NCI-H510A treated with DMSO at 0.1 percent for 48 hours (cell line): ENCODE data around the gene WSCD1.

Experiments
- DNase-seq: peaks from one replicate; lab custom pipeline; 2025; lab: John Stamatoyannopoulos, UW

The WSCD1 gene

DNA sequence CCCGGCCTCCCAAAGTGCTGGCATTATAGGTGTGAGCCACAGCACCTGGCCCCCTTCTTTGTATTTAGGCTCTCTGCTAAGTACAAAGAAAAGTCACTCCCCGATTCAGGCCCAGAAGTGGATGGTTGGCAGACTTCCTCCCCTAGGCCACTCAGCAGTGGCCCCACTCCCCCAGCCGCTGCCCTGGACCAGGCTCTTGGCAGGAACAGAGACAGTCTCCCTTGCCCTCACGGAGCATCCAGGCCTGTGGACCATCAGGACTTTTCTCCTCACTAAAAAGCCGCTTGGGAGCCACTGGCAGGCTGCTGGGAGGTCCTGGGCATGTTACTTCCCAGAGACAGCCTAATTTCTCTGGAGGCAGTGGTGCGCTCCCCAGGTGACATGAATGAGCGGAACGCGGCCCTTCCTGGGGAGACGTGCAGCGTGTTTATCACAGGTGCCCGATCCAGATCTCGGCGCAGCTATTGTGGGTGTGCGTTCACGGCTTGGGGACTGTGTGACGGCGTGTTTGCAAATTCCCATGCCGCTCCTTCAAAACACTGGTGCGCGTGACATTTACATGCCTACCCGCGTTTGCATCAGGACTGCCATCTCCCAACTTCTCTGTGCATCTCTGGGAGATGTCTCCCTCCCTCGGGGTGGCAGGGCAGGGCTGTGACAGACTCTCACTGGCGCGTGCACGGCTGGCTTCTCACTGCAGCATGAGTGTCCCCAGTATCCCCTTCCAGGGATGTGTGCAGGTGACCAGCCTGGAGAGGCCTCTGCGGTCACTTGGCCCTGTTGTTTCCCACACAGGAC, 16.6 kb downstream of the WSCD1 start:
- no peak for DNase-seq

DNA sequence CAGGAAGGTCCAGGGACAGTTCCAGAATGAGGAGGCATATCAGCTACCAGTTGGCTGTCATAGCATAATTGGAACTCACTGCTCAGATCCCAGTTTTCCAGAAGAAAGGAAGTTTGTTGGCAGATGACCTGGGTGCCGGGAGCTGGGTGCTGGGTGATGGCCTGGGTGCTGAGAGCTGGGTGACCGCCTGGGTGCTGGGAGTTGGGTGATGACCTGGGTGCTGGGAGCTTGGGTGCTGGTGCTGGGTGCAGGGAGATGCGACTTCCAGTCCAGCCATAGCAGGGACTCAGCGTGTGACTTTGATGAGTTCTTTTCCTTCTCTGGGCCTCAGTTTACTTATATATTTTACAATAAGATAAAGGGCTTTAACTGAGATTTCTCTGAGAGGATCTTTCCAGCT, 18.0 kb downstream of the WSCD1 start:
- no peak for DNase-seq

GRCh38 chr17:6090253-6090652, 20.1 kb downstream of the WSCD1 start:
- no peak for DNase-seq

DNA sequence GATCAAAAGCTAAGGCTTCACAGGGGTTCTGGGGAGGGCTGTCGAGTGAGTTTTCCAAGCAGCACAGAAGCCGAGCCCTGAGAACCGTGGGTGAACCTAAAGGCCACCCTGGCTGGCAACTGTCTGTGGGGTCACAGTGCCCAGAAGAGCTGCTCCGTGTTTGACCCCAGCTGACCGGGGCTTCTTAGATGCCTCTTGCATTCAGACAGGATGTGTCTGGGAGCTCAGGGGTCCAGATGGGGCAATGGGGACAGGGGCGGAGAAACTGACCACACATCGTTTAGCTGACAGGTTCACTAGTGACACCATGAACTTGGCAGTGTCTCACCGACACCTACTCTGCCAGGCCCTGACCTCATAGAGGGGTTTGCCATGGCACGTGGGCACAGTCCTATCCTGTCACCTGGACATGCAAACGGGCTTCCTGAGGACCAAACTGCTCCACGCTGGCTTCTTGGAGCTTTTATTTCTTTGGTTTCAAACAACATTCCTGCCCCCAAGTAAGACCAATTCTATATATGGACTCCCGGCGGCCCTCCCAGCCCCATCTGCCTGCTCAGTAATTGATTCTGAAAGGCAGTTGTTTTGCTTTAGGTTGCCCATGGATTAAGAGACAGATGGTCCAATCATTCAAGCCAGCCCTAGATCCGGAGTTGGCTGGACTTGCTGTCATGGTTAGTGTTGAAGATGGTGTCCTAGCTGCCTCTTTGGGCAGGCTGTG, 22.2 kb downstream of the WSCD1 start:
- no peak for DNase-seq

- no peak for DNase-seq
Observed at GRCh38 chr17:6092903-6093468, 22.8 kb downstream of the WSCD1 start.

- DNase-seq, result no peak
Observed at GRCh38 chr17:6094453-6094852, 24.3 kb downstream of the WSCD1 start.

DNA sequence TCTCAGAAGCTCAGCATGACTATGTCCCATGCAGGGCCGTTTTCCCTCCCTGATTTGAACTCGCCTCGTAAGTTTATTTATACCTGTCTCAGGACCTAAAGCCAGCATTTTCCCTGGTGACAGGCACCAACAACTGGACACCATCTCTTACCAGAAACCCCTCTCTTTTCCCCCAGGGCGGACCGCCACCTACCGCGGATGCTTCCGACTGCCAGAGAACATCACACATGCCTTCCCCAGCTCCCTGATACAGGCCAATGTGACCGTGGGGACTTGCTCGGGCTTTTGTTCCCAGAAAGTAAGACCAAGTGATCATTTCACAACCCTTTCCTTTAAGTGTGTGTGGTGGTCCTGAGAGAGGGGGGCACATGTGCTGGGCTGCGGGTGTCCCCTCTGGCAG, 24.7 kb downstream of the WSCD1 start:
- no peak for DNase-seq

GRCh38 chr17:6095501-6095900, 25.3 kb downstream of the WSCD1 start:
- DNase-seq, result no peak

- no peak for DNase-seq
Observed at GRCh38 chr17:6096201-6097004, 26.2 kb downstream of the WSCD1 start.

- no peak for DNase-seq
Observed at GRCh38 chr17:6097005-6097279, 26.8 kb downstream of the WSCD1 start.

GRCh38 chr17:6098050-6098822, 28.1 kb downstream of the WSCD1 start:
- no peak for DNase-seq

DNA sequence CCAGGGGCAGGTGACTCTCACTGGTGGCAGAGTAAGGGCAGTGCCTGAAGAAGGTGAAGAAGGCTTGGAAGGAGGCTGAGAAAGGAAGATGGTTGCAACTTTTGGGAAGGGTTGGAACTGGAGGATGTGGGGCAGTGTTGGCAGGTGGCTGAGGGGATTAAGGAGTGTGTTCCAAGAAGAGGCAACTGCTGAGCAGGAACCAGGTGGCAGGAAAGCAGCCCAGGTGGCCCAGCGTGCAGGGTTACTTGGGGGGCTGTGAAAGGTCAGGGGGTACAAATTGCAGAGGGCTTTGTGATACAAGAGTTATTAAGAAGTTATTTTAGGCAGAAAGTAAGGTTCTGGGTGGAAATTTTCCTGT, 28.6 kb downstream of the WSCD1 start:
- DNase-seq, result no peak

DNA sequence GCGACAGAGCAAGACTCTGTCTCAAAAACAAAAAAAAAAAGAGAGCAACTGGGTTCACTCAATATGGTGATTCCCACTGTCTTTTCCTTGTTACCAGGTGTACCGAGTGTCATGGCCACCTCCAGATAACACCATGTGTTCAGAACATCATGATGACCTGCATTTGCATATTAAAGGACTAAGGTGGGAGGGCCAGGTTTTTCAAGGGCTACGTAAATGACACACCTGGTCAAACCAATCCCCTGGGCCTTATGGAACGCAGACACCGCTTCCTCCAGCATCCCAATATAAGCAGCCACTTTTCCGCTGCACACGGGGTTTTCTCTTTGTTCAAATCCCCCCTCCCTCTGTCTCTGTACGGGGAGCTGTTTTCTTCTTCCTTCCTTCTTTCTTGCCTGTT, 29.3 kb downstream of the WSCD1 start:
- DNase-seq, result no peak

- DNase-seq, result no peak
Observed at GRCh38 chr17:6100146-6100545, 30.0 kb downstream of the WSCD1 start.

DNA sequence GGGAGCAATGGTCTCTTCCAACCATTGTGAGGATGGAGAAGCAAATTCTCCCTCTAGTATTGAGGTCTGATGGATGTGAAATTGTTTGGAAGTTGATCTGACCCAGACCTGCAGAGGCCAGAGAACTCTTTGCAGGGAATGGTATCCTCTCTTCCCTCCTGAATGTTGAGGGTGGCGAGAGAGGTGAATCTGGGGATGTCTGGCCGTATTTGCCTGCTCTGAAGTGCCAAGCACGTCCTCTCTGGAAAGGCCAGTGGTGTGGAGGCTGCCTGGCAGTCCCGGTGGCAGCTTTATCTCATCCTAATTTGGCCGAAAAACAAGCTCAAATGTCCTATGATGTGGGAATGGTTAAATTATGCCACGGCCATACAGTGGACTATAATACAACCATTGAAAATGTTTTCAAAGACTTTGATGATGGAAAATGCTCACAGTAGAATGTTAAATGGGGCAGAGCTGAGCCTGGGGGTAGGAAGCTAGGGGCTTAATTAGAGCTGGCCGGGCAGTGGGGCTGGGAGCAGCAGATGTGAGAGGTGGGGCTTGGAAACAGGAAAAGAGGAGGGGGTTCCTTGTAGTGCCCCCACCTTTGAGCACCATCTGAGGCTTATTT, 30.8 kb downstream of the WSCD1 start:
- no peak for DNase-seq

DNA sequence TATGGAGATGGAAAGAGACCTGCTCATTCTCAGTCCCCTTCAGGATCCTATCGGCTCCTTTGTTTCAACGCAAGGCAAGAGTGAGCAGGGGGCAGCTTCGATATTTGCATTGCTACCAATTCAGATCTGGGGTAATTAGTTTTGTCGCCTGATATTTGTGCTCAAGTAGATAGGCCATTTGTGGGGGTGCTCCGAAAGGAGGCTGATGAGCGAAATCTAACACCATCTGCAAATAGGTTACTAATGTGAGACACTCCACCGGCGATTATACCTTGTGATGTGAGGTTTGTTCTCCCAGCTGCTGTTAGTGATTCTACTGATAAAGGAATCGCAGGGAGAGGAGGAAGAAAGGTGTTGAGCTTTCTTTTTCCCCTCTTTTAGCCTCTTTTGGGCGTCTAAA, 31.5 kb downstream of the WSCD1 start:
- DNase-seq, result no peak

GRCh38 chr17:6102615-6103014, 32.4 kb downstream of the WSCD1 start:
- DNase-seq, result no peak

DNA sequence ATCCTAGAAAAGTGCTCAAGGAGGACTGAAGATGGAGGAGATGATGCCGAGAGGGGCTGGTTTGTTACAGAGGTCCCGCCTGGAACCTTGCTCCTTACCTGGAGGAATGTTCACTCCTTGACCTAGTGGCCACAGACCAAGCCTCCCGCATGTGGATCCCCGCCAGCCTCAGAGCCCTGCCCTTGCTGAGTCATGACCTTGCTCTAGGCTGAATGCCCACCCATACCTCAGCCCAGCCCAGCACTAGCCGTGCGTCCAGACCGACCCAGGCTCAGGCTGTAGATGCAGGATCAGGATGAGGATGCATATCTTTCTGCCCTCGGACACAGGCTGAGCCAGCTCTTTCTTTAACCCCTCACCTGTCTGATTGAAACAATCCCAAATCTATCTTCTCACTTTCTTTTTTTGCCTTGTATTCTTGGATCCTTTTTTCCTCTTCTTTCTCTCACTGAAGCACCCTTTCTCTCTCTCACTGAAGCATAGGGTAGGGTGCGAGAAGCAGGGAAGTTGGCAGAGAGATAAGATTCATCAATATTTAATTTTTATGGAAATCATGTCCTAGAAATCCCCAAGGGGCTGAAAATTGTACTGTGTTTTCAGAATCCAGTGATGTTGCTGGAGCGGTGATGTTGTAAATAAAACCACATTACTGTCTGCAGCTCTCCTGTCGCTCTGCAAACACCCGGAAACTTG, 34.9 kb downstream of the WSCD1 start:
- no peak for DNase-seq

- DNase-seq, result no peak
Observed at GRCh38 chr17:6105649-6106007, 35.4 kb downstream of the WSCD1 start.

GRCh38 chr17:6106212-6106611, 36.0 kb downstream of the WSCD1 start:
- no peak for DNase-seq

DNA sequence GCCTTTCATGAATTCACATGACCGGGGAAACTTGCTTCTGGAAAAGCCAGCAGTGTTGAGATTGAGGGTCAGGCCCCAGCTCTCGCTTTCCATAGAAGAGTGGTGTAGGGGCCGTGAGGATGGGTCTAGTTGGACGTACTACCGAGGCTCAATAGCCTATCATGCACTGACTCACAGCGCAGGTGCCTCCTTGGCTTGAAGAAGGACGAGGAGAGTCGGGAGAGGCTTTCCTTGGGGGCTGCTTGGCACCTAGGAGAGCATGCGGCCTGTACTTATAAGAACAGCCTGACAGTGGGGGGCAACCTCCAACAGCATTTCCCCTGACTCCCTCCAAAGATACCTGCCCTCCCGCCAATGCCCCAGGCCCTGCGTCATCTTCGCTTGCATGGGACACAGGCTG, 37.6 kb downstream of the WSCD1 start:
- no peak for DNase-seq
